Measurements from ENCODE around the gene CAMTA1.

DNA sequence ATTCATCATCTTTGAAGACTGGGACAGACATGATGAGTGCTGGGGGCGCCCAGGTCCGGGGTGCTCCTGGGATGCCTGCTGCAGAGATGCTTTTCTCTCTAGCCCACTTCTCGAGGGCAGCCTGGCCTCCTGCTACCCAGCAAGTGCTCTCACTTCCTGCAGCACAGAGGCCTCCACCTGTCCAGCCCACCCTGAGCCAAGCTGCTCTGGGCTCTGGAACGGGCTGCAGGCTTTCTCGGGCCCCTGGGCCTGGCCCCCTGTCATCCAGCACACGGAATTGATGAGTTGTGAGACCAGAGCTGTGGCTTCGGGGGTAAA is 516.4 kb downstream of the CAMTA1 start:
- TF ChIP-seq, protein P1, sequence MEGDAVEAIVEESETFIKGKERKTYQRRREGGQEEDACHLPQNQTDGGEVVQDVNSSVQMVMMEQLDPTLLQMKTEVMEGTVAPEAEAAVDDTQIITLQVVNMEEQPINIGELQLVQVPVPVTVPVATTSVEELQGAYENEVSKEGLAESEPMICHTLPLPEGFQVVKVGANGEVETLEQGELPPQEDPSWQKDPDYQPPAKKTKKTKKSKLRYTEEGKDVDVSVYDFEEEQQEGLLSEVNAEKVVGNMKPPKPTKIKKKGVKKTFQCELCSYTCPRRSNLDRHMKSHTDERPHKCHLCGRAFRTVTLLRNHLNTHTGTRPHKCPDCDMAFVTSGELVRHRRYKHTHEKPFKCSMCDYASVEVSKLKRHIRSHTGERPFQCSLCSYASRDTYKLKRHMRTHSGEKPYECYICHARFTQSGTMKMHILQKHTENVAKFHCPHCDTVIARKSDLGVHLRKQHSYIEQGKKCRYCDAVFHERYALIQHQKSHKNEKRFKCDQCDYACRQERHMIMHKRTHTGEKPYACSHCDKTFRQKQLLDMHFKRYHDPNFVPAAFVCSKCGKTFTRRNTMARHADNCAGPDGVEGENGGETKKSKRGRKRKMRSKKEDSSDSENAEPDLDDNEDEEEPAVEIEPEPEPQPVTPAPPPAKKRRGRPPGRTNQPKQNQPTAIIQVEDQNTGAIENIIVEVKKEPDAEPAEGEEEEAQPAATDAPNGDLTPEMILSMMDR (IDR thresholded peaks at IDR 0.05; ENCODE audit: borderline replicate concordance, extremely low read depth, low read length, poor library complexity, severe bottlenecking): no peak
- no peak for TF ChIP-seq EZH2 (IDR thresholded peaks at IDR 0.05; ENCODE audit: borderline replicate concordance, low read depth, low read length, severe bottlenecking)

All from DND-41 (cell line).